ENCODE measurements around the gene ARSD.
"Not testable (repeated sequence)": the region's sequence is repeated elsewhere in the genome, so short reads cannot be mapped to it uniquely, and the experiment has no call there.

ARSD gene

GRCh38 chrX:2933125-2933900 lies 4.2 kb upstream of the ARSD start:
- DNase-seq (ENCODE audit: low read depth in 3 of 3): no peak

GRCh38 chrX:2931612-2932011 lies 2.5 kb upstream of the ARSD start:
- DNase-seq (ENCODE audit: low read depth in 3 of 3): no peak

GRCh38 chrX:2931155-2931554 lies 2.0 kb upstream of the ARSD start:
- no peak for DNase-seq (ENCODE audit: low read depth in 3 of 3)

GRCh38 chrX:2928191-2928582 lies 952 bp downstream of the ARSD start:
- no peak for DNase-seq (ENCODE audit: low read depth in 3 of 3)

GRCh38 chrX:2926664-2927275 lies 2.4 kb downstream of the ARSD start:
- no peak for DNase-seq (ENCODE audit: low read depth in 3 of 3)

- DNase-seq (ENCODE audit: low read depth in 3 of 3): not testable (repeated sequence)
Observed at GRCh38 chrX:2926255-2926654, 2.9 kb downstream of the ARSD start.

- DNase-seq (ENCODE audit: low read depth in 3 of 3): no peak
Observed at GRCh38 chrX:2924151-2924550, 5.0 kb downstream of the ARSD start.

GRCh38 chrX:2921750-2922149 lies 7.4 kb downstream of the ARSD start:
- no peak for DNase-seq (ENCODE audit: low read depth in 3 of 3)

- DNase-seq (ENCODE audit: low read depth in 3 of 3): no peak
Observed at GRCh38 chrX:2921193-2921592, 7.9 kb downstream of the ARSD start.

GRCh38 chrX:2917767-2918166 lies 11.4 kb downstream of the ARSD start:
- DNase-seq (ENCODE audit: low read depth in 3 of 3): no peak

GRCh38 chrX:2913118-2913517 lies 16.0 kb downstream of the ARSD start:
- DNase-seq (ENCODE audit: low read depth in 3 of 3): no peak

GRCh38 chrX:2910109-2910508 lies 19.0 kb downstream of the ARSD start:
- DNase-seq (ENCODE audit: low read depth in 3 of 3): no peak

GRCh38 chrX:2908125-2908685 lies 20.9 kb downstream of the ARSD start:
- no peak for DNase-seq (ENCODE audit: low read depth in 3 of 3)

GRCh38 chrX:2907295-2907694 lies 21.8 kb downstream of the ARSD start:
- DNase-seq (ENCODE audit: low read depth in 3 of 3): no peak

GRCh38 chrX:2903366-2903765 lies 25.8 kb downstream of the ARSD start:
- DNase-seq (ENCODE audit: low read depth in 3 of 3): no peak

- DNase-seq (ENCODE audit: low read depth in 3 of 3): no peak
Observed at GRCh38 chrX:2902841-2903240, 26.3 kb downstream of the ARSD start.

GRCh38 chrX:2901367-2902036 lies 27.6 kb downstream of the ARSD start:
- no peak for DNase-seq (ENCODE audit: low read depth in 3 of 3)

- no peak for DNase-seq (ENCODE audit: low read depth in 3 of 3)
Observed at GRCh38 chrX:2898846-2899512, 30.2 kb downstream of the ARSD start.

GRCh38 chrX:2897690-2898623 lies 31.2 kb downstream of the ARSD start:
- DNase-seq (ENCODE audit: low read depth in 3 of 3): not testable (repeated sequence)

GRCh38 chrX:2897311-2897689 lies 31.8 kb downstream of the ARSD start:
- no peak for DNase-seq (ENCODE audit: low read depth in 3 of 3)

- DNase-seq (ENCODE audit: low read depth in 3 of 3): no peak
Observed at GRCh38 chrX:2894885-2895292, 34.2 kb downstream of the ARSD start.
